HG02852 (cell line): Measurements from ENCODE around the gene KCNIP1.
"Not testable (repeated sequence)": the region's sequence is repeated elsewhere in the genome, so short reads cannot be mapped to it uniquely, and the experiment has no call there.

Source experiments
- ATAC-seq: cut with Tn5 transposase; IDR thresholded peaks from one replicate; pipeline ENCODE4 v1.9.1; 2021; ENCODE audit warnings: mild to moderate bottlenecking, moderate library complexity; ENCODE audit not compliant: unreplicated experiment

KCNIP1 gene

DNA sequence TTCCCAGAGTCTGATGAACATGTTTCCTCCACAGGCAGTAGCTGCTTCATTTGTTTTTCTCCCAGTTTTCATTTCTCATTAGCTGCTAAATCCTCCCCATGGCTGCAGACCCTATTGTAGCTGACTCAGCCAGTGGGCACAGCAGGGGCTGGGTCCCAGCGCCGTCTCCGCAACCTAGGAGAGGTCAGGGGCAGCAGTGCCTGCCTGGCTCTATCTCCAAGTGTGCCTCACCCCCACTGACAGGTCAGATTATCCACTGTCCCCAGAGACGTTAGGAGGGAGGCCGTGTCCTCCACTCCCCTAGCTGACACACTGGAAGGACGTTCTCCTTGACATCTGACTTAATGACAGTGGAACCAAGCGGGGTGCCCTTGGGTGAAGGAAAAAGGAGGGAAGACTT is 31.1 kb downstream of the KCNIP1 start:
- no peak for ATAC-seq

DNA sequence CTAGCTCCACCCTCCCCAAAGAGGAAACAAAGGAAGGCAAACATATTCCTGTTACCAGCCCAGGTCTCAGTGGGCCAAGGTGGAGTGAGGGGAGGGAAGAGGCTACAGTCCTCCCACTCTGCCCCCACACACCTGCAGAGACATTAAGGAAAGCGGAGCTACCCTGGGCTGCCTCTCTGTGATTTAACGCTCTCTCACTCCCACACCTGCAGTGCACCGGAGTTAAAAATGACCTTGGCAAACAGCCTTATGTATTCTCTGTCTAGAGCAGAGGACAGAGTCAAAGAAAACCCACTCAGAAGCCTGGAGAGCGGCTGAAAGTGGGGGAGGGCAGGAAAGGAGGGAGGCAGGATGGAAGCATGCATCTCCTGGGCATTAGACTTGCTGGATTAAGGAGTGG is 32.7 kb downstream of the KCNIP1 start:
- no peak for ATAC-seq

DNA sequence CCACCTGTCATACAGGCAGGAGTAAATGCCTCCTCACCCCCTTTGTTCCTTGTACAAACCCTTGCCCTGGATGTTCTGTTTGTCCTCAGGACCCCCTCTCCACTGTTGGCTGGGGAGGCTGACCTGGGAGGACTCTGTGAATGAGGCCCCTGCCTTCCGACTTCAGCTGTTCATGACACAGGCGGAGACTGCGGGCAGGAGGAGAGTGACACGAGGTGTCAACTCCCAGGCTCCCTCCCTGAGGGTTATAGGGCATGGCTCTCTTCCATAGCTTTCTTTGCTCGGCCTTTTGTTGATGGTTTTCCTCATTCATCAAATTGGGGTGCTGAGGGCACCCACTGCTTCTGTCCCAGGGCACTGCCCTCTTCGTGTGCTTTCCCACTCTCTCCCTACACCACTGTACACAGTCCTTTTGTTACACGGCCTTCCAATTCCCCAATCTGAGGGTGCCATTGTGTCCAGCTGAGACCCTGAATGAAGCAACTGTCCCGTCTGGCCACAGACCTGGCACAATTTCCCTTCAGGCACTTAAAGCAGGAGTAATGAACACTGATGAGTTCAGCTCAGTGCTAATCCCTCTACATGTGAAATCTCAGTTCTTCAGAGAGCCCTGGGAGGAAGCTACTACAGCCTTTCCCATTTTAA is 33.8 kb downstream of the KCNIP1 start:
- no peak for ATAC-seq

DNA sequence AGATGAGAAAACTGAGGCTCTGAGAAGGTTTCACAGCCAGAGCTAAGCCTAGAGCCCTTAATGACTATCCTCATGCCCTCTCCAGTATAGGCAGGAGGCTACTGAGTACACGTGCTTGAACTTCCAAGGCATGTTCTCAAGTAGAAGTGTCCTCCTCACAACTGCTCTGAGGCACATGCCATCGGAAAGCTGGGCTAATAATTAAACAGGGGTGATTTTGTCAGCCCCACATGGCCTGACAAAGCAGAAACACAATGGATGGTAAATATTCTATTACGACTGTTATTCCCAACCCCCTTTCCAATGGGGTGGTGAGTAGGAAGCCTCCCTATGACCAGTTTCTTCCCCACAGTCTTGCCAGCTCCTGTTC is 34.3 kb downstream of the KCNIP1 start:
- no peak for ATAC-seq

DNA sequence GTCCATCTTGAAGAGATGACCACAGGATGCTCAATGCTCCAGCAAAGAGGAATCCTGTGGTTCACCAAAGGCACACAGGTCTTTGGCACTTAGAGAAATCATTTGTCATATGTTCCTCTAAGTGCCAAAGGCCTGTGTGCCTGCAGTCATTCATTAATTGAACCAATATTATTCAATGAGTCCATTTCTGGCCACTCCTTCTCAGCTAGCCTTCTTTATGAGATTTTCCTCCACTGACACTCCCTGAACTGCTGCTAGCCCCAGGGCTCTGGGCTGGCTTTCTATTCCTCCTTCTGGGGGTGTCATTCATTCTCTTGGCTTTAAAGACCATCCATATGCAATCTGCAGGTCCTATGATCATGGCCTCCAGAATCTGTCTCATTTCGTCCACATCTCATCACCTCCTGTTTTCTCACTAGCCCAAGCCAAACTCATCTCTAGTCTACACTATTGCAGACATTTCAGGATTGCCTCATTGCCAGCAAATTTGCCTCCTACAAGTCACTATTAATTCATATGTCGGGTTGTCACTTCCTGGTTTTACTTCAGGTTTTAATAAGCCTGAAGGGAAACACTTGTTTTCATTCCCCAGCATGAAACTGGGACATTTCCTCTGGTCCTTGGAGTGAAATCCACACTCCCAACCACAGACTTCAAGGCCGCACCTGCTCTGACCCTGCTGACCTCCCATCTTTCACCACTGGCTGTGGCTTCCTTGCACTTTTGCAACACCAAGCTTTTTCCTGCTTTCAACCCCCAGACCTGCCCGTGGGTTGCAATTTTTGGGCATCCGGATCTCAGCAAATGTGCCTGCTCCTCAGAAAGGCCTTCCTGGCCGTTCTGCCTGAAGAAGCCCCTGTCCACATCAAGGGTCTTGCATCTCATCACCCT is 35.1 kb downstream of the KCNIP1 start:
- no peak for ATAC-seq

DNA sequence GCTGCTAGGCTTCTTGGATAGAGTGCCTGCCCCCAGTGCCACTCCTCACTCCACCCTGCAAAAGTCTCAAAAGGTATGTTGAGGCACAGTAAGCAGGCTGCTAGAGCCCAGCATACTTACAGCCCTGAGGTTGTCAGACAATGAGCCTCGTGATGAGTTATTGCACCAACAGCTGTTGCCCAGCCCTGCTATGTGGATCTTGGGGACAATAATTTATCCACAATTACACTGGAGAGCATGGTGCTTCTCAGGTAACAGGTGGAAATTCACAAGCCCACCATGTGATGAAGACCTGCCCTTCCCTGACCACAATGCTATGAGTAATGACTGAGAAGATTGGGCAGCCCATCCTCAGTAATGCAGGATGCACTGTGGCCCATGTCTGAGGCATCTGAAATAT is 36.5 kb downstream of the KCNIP1 start:
- ATAC-seq = no peak

DNA sequence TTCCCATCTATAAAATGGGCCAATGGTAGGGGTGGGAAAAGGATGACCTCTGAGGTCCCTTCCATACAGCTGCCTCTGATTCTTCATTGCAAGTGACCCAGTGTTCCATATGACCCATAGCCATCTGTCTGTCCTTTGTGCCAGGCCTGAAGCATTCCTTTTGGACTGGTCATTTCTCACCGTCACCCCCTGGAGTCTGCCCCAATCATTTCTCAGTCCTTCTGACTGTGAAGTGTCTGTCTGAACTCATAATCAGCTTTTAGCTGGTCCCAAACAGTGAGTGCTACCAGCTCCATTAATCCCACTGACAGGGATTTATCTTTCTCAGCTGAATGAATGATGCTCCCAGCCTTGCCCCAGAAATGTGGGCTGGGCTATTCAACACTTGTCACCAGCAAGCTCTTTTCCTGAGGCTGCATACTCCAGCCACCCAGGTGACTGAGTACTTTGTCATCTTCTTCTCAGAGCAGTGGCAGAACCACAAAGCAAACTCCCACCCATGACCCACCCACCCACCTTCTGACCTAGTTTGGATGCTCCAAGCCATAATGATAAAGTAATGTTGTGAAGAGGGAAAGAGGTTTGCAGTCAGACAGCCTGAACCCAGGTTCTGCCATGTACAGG is 37.4 kb downstream of the KCNIP1 start:
- no peak for ATAC-seq

DNA sequence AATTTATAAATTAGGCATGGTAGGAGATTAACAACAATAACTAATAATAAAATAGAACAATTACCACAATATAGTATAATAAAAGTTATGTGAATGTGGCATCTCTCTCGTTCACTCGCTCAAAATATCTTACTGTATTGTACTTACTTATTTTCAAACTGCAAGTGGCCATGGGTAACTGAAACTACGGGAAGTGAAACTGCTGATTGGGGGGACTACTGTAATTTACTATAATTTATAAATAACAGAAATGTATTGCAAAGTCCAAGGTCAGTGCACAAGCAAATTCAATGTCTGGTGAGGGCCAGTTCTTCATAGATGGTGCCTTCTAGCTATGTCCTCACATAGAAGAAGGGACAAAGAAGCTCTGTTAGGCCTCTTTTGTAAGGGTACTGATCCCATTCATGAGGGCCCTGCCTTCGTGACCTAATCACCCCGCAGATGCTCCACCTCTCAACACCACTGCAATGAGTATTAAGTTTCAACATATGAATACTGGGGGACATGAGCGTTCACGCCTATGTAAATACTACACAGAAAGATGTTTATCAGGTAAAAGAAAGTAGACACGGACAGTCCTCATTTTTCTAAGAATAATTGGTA is 39.0 kb downstream of the KCNIP1 start:
- no peak for ATAC-seq

DNA sequence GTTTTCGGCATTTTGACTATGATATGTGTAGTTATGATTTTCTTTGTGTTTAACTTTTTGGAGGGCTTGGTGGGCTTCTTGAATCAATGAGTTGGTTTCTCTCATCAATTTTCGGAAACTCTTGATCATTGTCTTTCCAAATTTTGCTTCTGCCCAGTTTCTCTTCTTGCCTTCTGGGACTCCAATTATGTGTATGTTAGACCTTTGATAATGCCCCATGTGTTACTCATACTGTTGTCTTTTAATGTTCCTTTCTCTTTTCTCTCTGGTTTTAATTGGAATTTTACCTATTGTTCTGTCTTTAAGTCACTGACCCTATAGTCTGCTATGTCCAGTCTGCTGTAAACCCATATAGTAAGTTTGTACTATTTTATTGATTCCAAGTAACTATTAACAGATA is 41.5 kb downstream of the KCNIP1 start:
- ATAC-seq = no peak

DNA sequence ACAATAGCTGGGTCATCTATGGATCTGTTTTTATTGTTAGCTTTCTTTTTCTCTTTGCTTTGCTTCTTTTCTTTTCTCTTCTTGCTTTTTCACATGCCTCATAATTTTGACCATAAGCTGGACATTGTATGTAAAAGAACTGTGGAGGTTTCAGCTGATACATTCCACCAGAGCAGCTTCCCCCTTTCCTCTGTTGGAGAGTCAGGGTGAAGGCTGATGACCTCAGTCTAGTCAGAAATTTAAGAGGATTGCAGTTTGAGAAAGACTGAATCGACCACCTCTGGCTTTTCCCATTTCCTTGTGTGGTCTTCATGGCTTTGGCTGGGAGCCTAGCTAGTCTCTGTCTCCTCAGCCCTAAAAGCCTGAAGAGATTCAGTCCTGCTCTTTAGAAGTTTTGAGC is 42.0 kb downstream of the KCNIP1 start:
- ATAC-seq = no peak

DNA sequence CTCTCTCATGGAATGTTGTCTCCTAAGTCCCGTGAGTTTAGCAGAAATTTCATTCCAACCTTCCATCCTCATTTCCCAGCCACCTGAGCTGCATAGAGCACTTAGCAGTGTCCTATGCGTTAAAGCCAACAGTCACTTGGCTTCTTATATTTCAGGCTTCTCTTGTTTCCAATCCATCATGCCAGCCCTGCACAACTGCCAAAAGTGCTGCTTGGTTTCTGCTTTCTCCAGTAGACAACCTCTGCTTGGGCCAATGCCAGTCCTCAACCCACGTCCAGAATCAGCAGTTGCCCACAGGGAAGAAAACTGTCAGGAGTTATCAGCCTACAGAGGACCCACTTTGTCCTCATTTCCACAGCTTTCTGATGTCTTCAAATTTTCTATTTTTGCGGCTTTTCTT is 42.5 kb downstream of the KCNIP1 start:
- ATAC-seq = no peak

DNA sequence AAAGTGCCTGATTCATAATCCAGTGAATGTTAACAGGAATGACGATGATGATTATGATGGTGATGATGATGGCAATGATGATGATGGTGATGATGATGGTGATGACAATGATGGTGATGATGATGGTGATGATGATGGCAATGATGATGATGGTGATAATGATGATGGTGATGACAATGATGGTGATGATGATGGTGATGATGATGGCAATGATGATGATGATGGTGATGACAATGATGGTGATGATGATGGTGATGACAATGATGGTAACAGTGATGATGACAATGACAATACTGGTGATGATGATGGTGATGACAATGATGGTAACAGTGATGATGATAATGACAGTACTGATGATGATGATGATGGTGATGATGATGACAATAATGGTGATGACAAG is 46.6 kb downstream of the KCNIP1 start:
- not testable (repeated sequence) for ATAC-seq

DNA sequence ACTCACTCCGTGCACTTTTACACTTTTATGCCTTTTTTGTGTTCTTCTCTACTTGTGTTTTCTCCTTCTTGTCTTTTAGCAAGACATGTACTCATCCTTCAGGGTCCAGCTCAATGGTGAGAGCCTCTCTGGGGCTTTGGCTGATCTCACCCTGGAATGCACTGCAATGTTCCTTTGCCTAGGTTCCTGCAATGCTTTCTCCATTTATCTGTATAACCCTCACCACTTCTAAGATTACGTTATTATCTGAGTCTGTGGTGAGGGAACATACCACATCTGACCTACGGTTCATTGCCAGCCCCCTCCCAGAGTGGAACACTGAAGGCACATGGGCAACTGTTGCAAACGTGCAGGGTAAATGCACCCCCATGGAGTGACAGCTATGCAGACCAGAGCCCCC is 47.3 kb downstream of the KCNIP1 start:
- ATAC-seq = no peak

DNA sequence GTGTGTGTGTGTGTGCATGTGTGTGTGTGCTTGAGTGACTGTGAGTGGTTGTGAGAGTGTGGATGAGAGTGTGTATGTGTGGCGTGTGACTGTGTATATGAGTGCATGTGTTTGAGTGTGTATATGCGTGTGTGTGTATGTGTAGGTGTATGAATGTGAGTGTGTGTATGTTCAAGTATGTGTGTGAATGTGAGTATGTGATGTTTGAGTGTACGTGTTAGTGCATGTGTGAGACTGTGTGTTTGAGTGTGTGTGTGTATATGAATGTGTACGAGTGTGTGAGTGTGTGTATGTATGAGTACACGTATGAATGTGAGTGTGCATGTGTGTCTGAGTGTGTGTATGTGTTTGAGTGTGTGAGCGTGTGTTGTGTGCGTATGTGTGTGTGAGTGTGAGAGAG is 47.8 kb downstream of the KCNIP1 start:
- ATAC-seq = no peak

DNA sequence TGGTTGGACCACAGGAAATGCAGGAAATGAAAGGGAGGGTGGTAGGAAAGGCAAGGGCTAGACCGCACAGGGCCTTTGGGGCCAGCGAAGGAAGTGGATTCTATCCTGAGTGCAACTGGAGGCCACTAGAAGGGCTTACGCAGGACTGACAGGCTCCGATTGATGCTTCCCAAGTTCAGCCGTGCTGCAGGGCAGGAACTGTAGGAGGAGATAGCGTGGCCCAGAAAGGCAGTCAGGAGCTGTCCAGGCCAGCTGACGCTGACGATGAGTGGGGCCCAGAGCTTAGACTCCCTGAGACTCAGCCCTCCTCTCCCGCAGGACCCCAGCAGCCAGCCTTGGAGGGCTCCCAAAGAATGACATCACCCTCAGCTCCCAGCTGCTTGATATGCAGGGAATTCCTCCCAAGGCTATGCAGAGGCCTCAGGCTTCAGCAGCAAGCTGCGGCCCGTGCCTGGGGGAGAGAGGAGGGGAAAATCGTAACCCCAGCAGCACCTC is 48.8 kb downstream of the KCNIP1 start:
- ATAC-seq = no peak

DNA sequence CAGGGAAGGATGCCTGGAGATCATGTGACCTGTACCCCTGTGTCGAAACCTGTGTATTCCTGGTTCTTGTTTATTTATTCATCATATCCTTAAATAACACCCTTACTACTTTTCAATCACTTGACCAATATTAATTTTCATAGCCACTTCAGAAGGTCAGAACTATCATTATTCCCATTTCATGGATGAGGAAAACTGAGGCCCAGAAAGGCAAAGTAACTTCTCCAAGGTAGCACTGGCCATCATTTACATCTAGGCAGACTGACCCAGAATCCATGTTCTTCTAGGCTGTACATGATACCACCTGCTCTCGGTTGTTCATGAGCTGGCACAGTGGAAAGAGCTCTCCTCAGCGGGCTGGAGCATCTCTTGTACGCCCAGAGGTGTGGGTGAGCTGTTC is 49.4 kb downstream of the KCNIP1 start:
- ATAC-seq = no peak

DNA sequence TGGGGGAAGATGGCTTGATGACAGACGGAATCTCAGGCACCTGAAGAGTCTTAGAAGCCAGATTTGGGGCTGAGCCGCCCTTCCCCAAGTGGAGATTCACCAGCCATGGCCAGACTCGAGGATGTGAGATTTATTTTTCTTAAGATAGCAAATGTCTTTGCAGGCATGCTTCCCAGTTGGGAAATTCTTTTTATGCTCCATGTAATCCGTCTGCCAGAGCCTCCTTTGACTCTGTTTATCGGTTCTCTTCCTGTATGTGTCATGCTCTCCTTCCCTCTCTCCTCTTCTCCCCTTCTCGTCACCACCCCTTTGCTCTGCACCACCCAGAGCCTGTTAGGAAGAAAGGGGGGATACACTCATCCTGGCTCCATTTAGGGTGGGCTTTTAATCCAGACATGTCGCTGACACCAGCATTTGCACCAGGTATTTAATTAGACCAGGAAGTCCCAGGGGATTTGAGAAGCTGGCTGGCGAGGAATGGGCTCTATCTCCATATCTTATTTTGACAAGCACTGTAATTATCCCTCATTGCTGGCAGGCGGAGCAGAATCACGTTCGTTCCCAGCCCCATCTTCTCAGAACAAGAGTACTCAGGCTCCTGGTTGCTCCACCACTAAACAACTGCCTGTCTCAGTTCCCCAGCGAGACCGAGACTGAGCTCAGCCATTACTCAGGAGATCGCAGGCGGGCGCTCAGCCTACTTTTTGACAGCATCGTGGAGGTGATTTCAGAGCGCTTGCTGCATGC is 50.9 kb downstream of the KCNIP1 start:
- no peak for ATAC-seq

DNA sequence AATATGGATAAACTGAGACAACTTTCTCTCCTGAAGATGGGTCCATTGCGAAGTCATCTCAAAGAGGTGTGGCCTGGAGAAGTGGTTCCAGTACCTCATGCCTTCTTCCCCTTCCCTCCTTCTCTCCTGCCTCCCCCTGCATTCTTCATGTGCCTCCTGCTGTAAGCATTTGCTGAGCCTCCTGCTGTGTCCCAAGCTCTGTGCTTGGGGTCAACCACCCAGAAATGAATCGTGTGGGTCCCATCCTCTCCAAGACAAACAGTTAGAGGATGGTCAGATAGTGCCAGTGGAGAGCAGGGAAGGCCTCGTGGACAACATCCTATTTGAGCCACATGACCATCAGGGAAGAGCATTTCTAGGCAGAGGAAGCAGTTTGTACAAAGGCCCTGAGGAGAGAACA is 53.5 kb downstream of the KCNIP1 start:
- no peak for ATAC-seq

DNA sequence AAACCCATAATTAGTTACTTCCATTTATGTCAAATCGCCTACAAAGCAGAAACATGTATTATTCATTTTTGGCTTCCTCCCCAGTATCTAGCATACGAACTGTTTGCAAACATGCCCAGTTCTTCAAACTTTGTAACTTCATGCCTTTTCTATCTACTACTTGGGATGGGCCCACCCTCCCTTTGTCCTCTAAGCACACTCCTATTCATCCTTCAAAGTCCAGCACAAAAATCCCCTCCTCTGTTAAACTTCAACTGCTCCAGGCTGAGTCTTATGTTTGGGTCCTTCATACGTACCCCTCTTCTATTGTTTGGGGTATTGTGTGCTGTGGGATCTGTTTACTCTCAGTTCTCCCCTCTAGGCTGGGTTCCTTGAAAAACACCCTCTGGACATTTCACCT is 55.5 kb downstream of the KCNIP1 start:
- no peak for ATAC-seq

DNA sequence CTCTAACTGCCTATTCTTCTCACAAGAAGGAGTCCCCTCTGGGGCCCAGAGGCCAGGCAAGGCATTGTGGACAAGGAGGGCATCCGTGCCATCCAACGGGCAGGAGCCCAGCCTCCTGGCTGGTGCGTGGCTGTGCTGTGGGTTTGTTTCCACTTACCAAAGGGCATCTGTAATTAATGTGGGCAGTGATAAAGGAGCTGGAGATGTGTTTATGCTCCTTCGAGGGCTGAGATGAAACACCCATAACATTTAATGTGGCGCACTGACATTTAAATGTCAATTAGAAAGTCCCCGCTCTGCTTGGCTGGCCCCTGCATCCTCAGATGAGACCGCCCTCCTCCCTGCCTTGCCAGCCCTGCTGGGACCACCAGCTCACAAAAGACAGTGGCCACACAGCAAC is 57.1 kb downstream of the KCNIP1 start:
- no peak for ATAC-seq
